Neural progenitor cell (in vitro differentiated cells): ENCODE data around the gene ANKRD11. TPM values are rescaled to one million over a fixed set of nuclear protein-coding genes. Genes with fewer than 3 reads are reported as not detected.

Experiments
- DNase-seq: peaks from one replicate; pipeline ENCODE4 v3.0.0-alpha.2; 2016; ENCODE audit warnings: low spot score
- H2AFZ ChIP-seq: fragments of 200-600 bp; sonication (generic); replicated peaks from 2 replicates; pipeline ENCODE4 v1.6.1; 2016; ENCODE audit warnings: antibody characterized with exemption
- H3F3A ChIP-seq: fragments of 200-600 bp; sonication (generic); 2 replicates; pipeline ENCODE4 v1.6.1; 2016; ENCODE audit warnings: antibody characterized with exemption, low read depth
- H3K27ac ChIP-seq: fragments of 200-600 bp; sonication (generic); 2 replicates; pipeline ENCODE4 v1.5.1; 2016; ENCODE audit warnings: mild to moderate bottlenecking
- H3K27me3 ChIP-seq: fragments of 200-600 bp; sonication (generic); 2 replicates; pipeline ENCODE4 v1.6.1; 2016; ENCODE audit warnings: mild to moderate bottlenecking, moderate library complexity
- H3K36me3 ChIP-seq: fragments of 200-600 bp; sonication (generic); 2 replicates; pipeline ENCODE4 v1.5.1; 2016
- H3K4me1 ChIP-seq: fragments of 200-600 bp; sonication (generic); 2 replicates; pipeline ENCODE4 v1.6.1; 2016; ENCODE audit warnings: mixed run types
- H3K4me2 ChIP-seq: fragments of 200-600 bp; sonication (generic); 2 replicates; pipeline ENCODE4 v1.6.1; 2016
- H3K4me3 ChIP-seq: fragments of 200-600 bp; sonication (generic); 2 replicates; pipeline ENCODE4 v1.5.1; 2016
- H3K79me2 ChIP-seq: fragments of 200-600 bp; sonication (generic); 2 replicates; pipeline ENCODE4 v1.6.1; 2016; ENCODE audit warnings: low read depth
- H3K9ac ChIP-seq: fragments of 200-600 bp; sonication (generic); 2 replicates; pipeline ENCODE4 v1.6.1; 2016
- H3K9me3 ChIP-seq: fragments of 200-600 bp; sonication (generic); 2 replicates; pipeline ENCODE4 v1.5.1; 2016; ENCODE audit warnings: low read depth
- H4K20me1 ChIP-seq: fragments of 200-600 bp; sonication (generic); 2 replicates; pipeline ENCODE4 v1.6.1; 2016; ENCODE audit warnings: low read depth
- H3K27ac Mint-ChIP-seq: 3 replicates; pipeline ENCODE4 v1.8.0; 2021; ENCODE audit warnings: mixed read lengths
- H3K27me3 Mint-ChIP-seq: 2 replicates; pipeline ENCODE4 v1.8.0; 2022; ENCODE audit warnings: low read depth, mild to moderate bottlenecking, inconsistent platforms, moderate library complexity, mixed read lengths; ENCODE audit not compliant: insufficient read depth
- H3K36me3 Mint-ChIP-seq: 3 replicates; pipeline ENCODE4 v1.8.0; 2021; ENCODE audit warnings: mixed read lengths
- H3K4me1 Mint-ChIP-seq: 3 replicates; pipeline ENCODE4 v1.8.0; 2021; ENCODE audit warnings: mixed read lengths
- H3K4me3 Mint-ChIP-seq: 3 replicates; pipeline ENCODE4 v1.8.0; 2021; ENCODE audit warnings: mild to moderate bottlenecking, moderate library complexity, mixed read lengths
- H3K9me3 Mint-ChIP-seq: 3 replicates; pipeline ENCODE4 v1.8.0; 2020; ENCODE audit warnings: mixed read lengths
- CTCF ChIP-seq: fragments of 200-600 bp; sonication (generic); IDR thresholded peaks from 2 replicates; pipeline ENCODE4 v1.5.1; 2017; ENCODE audit warnings: antibody characterized with exemption, mild to moderate bottlenecking
- EZH2 ChIP-seq: fragments of 200-600 bp; sonication (generic); IDR thresholded peaks from 2 replicates; pipeline ENCODE4 v1.6.1; 2017; ENCODE audit warnings: antibody characterized with exemption, mild to moderate bottlenecking, moderate library complexity
- EZH2phosphoT487 ChIP-seq: fragments of 200-600 bp; sonication (generic); IDR thresholded peaks from 2 replicates; pipeline ENCODE4 v1.6.1; 2017; ENCODE audit warnings: antibody characterized with exemption
- total RNA-seq: library from RNA; depleted of rRNA; stranded (reverse); fragments of >200 nt; gene quantifications from 2 replicates; pipeline ENCODE4 v1.2.3, GENCODE V29; 2015; ENCODE audit warnings: low replicate concordance

The ANKRD11 gene
- total RNA-seq, 1 donor from 2014 or later: 47.3 TPM

- Mint-ChIP-seq H3K4me3 (no peak overlapping the region), H3K27ac (no peak overlapping the region), H3K36me3 (peaks cover 35% of the 10 kb centered on the region), H3K27me3 (no peaks in the 10 kb centered on the region), H3K9me3 (no peaks in the 10 kb centered on the region), H3K4me1 (no peaks in the 10 kb centered on the region)
- H3K4me2 ChIP-seq: no peak overlapping the region
- H3K4me1 ChIP-seq: no peaks in the 10 kb centered on the region
- no peaks in the 10 kb centered on the region for H3K79me2 ChIP-seq
- H2AFZ ChIP-seq: no peak overlapping the region
- no peaks in the 10 kb centered on the region for H3F3A ChIP-seq
- H4K20me1 ChIP-seq: no peaks in the 10 kb centered on the region
- TF ChIP-seq CTCF: no peak
- no peak for TF ChIP-seq EZH2phosphoT487
- TF ChIP-seq EZH2: no peak
- H3K27ac ChIP-seq: no peak overlapping the region
- no peak overlapping the region for H3K4me3 ChIP-seq
- H3K9me3 ChIP-seq: no peaks in the 10 kb centered on the region
- no peak for DNase-seq
- no peaks in the 10 kb centered on the region for H3K27me3 ChIP-seq
- no peak overlapping the region for H3K9ac ChIP-seq
- no peaks in the 10 kb centered on the region for H3K36me3 ChIP-seq
Measured at GRCh38 chr16:89536886-89537548, 46.7 kb upstream of the ANKRD11 start.

- Mint-ChIP-seq H3K36me3 (peaks cover 35% of the 10 kb centered on the region), H3K27me3 (no peaks in the 10 kb centered on the region), H3K4me1 (no peaks in the 10 kb centered on the region), H3K4me3 (no peak overlapping the region), H3K27ac (no peak overlapping the region), H3K9me3 (no peaks in the 10 kb centered on the region)
- H2AFZ ChIP-seq: no peak overlapping the region
- no peaks in the 10 kb centered on the region for H3F3A ChIP-seq
- H3K27me3 ChIP-seq: no peaks in the 10 kb centered on the region
- H3K4me1 ChIP-seq: no peaks in the 10 kb centered on the region
- H3K36me3 ChIP-seq: no peaks in the 10 kb centered on the region
- H3K27ac ChIP-seq: no peak overlapping the region
- H4K20me1 ChIP-seq: no peaks in the 10 kb centered on the region
- DNase-seq: no peak
- H3K9ac ChIP-seq: no peak overlapping the region
- no peaks in the 10 kb centered on the region for H3K9me3 ChIP-seq
- H3K4me2 ChIP-seq: no peak overlapping the region
- H3K79me2 ChIP-seq: no peaks in the 10 kb centered on the region
- TF ChIP-seq EZH2 (no peak), CTCF (no peak), EZH2phosphoT487 (no peak)
- no peak overlapping the region for H3K4me3 ChIP-seq
Measured at GRCh38 chr16:89536371-89536770, 46.0 kb upstream of the ANKRD11 start.

GRCh38 chr16:89534252-89534756 lies 43.9 kb upstream of the ANKRD11 start:
- Histone ChIP-seq H3K4me2 (no peak overlapping the region), H3F3A (no peaks in the 10 kb centered on the region), H3K4me3 (no peak overlapping the region), H3K4me1 (no peaks in the 10 kb centered on the region), H3K9me3 (no peaks in the 10 kb centered on the region), H2AFZ (no peak overlapping the region), H3K27ac (no peak overlapping the region), H4K20me1 (no peaks in the 10 kb centered on the region), H3K79me2 (no peaks in the 10 kb centered on the region), H3K27me3 (no peaks in the 10 kb centered on the region), H3K36me3 (no peaks in the 10 kb centered on the region), H3K9ac (no peak overlapping the region)
- H3K4me1 Mint-ChIP-seq: no peaks in the 10 kb centered on the region
- peaks cover 33% of the 10 kb centered on the region for H3K36me3 Mint-ChIP-seq
- no peaks in the 10 kb centered on the region for H3K9me3 Mint-ChIP-seq
- no peaks in the 10 kb centered on the region for H3K27me3 Mint-ChIP-seq
- no peak overlapping the region for H3K27ac Mint-ChIP-seq
- peak overlapping the region; percentile 2 for H3K4me3 Mint-ChIP-seq
- TF ChIP-seq EZH2phosphoT487 (no peak), EZH2 (no peak), CTCF (no peak)
- no peak for DNase-seq
